Inflammatory macrophage (primary cell): ENCODE results near the gene LRPAP1.

Experiments
- DNase-seq, 2 donors: peaks; one replicate each; pipeline ENCODE4 v3.0.0-alpha.2; 2020 to 2022

The LRPAP1 gene

GRCh38 chr4:3499710-3500109 is 32.5 kb downstream of the LRPAP1 start:
- DNase-seq: no peak

GRCh38 chr4:3498901-3499510 is 33.2 kb downstream of the LRPAP1 start:
- DNase-seq: no peak

- DNase-seq: no peak
Measured at GRCh38 chr4:3498407-3498806, 33.8 kb downstream of the LRPAP1 start.

- no peak for DNase-seq
Measured at GRCh38 chr4:3497523-3498389, 34.5 kb downstream of the LRPAP1 start.

- no peak for DNase-seq
Measured at GRCh38 chr4:3497095-3497494, 35.1 kb downstream of the LRPAP1 start.

GRCh38 chr4:3496021-3496420 is 36.2 kb downstream of the LRPAP1 start:
- DNase-seq: no peak

GRCh38 chr4:3495204-3495975 is 36.8 kb downstream of the LRPAP1 start:
- DNase-seq: no peak

- DNase-seq: no peak
Measured at GRCh38 chr4:3494462-3494871, 37.8 kb downstream of the LRPAP1 start.

GRCh38 chr4:3493720-3494461 is 38.3 kb downstream of the LRPAP1 start:
- no peak for DNase-seq

GRCh38 chr4:3492741-3493719 is 39.2 kb downstream of the LRPAP1 start:
- DNase-seq: no peak

- no peak for DNase-seq
Measured at GRCh38 chr4:3491681-3492405, 40.4 kb downstream of the LRPAP1 start.

- DNase-seq: no peak
Measured at GRCh38 chr4:3489451-3489962, 42.7 kb downstream of the LRPAP1 start.

GRCh38 chr4:3488820-3489219 is 43.4 kb downstream of the LRPAP1 start:
- no peak for DNase-seq

GRCh38 chr4:3487861-3488260 is 44.4 kb downstream of the LRPAP1 start:
- no peak for DNase-seq

- no peak for DNase-seq
Measured at GRCh38 chr4:3486541-3487540, 45.4 kb downstream of the LRPAP1 start.

GRCh38 chr4:3485886-3486540 is 46.2 kb downstream of the LRPAP1 start:
- DNase-seq: no peak

GRCh38 chr4:3485011-3485791 is 47.0 kb downstream of the LRPAP1 start:
- no peak for DNase-seq
